Sigmoid colon (tissue), 7 donors: Measurements from ENCODE around the gene TMEM53. TPM values are rescaled to one million over a fixed set of nuclear protein-coding genes. Genes with fewer than 3 reads are reported as not detected.

Source experiments
- DNase-seq: peaks from one replicate; pipeline ENCODE4 v3.0.0-alpha.2; 2019
- H3K27ac ChIP-seq, 4 donors: fragments of 200-600 bp; sonication (generic); one replicate each; pipeline ENCODE4 v1.5.1; 2016 to 2019; ENCODE audit warnings: mild to moderate bottlenecking in 1 of 4
- H3K27me3 ChIP-seq, 3 donors: fragments of 200-600 bp; sonication (generic); one replicate each; pipeline ENCODE4 v1.5.1; 2019; ENCODE audit warnings: mild to moderate bottlenecking in 1 of 3
- H3K36me3 ChIP-seq, 4 donors: fragments of 200-600 bp; sonication (generic); one replicate each; pipeline ENCODE4 v1.5.1; 2016 to 2019
- H3K4me1 ChIP-seq, 4 donors: fragments of 200-600 bp; sonication (generic); one replicate each; pipeline ENCODE4 v1.5.1; 2017 to 2019
- H3K4me3 ChIP-seq, 4 donors: fragments of 200-600 bp; sonication (generic); one replicate each; pipeline ENCODE4 v1.5.1; 2017 to 2019; ENCODE audit warnings: mild to moderate bottlenecking in 2 of 4, moderate library complexity in 1 of 4
- H3K9me3 ChIP-seq, 4 donors: fragments of 200-600 bp in 3 of 4; sonication (generic) in 3 of 4; one replicate each; pipeline versions ENCODE4 v1.5.1 to v1.6.1; 2013 to 2019
- EP300 ChIP-seq, 4 donors: sonication (generic); formaldehyde crosslinking; IDR thresholded peaks; one replicate each; pipeline ENCODE4 v1.6.1; 2017; ENCODE audit warnings: antibody characterized with exemption in 4 of 4
- POLR2A ChIP-seq, 2 donors: fragments of 450-650 bp; IDR thresholded peaks; one replicate each; pipeline ENCODE4 v1.6.1; 2016; ENCODE audit warnings: antibody characterized with exemption in 2 of 2, mild to moderate bottlenecking in 2 of 2, moderate library complexity in 2 of 2
- POLR2AphosphoS5 ChIP-seq, 4 donors: sonication (generic); formaldehyde crosslinking; IDR thresholded peaks; one replicate each; pipeline ENCODE4 v1.6.1; 2017; ENCODE audit warnings: antibody characterized with exemption in 4 of 4
- WGBS, 2 donors: extraction: QIAGEN DNeasy Blood & Tissue Kit; methylation state at CpG; one replicate each; pipeline ENCODE4 v1.1.7; 2013; 5-methylcytosine and 5-hydroxymethylcytosine counted together
- intact Hi-C: fragments of 100-400 bp; cut with DNase I; formaldehyde crosslinking; loops from one replicate; pipeline ENCODE4 v1.15.1; 2023
- polyA plus RNA-seq, 3 donors: library from polyadenylated mRNA; stranded (reverse); fragments of 200-250 nt; gene quantifications; one replicate each; pipeline ENCODE4 v1.2.3, GENCODE V29; 2013
- total RNA-seq, 4 donors: library from RNA; depleted of rRNA; stranded (reverse); fragments of >200 nt; gene quantifications; one replicate each; pipeline ENCODE4 v1.1.0, GENCODE V29; 2016
- TF ChIP-seq, protein P1 (sequence below), 4 experiments: fragments of 450-650 bp in 3 of 4; fragments of 200-600 bp in 1 of 4; IDR thresholded peaks; one replicate each; pipeline ENCODE4 v1.5.1; 2016 to 2019; ENCODE audit warnings: antibody characterized with exemption in 4 of 4, mild to moderate bottlenecking in 3 of 4, moderate library complexity in 2 of 4
- donor health status: healthy with polysubstance abuse.
- donor health status: Bipolar disorder and iron deficiency.
- donor health status: healthy.

Gene TMEM53
- total and polyA plus RNA-seq, 7 donors, result 1.7 to 29.7 (median 5.6) TPM

DNA sequence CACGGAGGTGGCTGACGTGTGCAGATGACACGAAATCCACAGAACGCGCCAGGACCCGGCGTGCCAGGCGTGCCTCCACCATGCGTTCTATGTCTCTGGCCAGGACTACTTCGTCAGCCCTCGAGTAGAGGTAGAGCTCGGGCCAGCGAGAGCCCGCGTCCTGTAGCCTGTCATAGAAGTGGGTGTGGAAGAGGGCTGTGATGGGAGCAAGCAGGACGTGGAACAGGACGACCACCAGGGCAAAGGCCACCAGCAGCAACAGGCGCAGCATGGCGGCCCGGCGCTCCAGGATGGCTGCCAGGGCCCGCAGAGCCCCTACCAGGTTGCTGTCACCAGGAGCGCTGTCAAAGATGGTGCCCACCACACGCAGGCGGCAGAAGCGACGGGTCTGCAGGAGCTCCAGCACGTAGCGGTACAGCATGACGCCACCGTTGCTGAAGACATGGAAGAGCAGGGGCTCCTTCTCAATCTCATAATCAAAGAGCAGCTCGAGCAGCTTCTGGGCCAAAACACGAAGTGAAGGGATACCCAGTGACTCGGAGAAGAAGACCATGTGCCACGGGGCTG, 19.6 kb downstream of the TMEM53 start:
- intact Hi-C loops, result loop anchor here (10.0 kb wide), 1 partner anchor 440 kb away; the partner anchor contains the start of gene DMAP1
- no peak for DNase-seq
- TF ChIP-seq EP300 (IDR thresholded peaks at IDR 0.05) (no peak), POLR2AphosphoS5 (IDR thresholded peaks at IDR 0.05) (no peak), POLR2A (IDR thresholded peaks at IDR 0.05) (no peak)
- TF ChIP-seq, protein P1, sequence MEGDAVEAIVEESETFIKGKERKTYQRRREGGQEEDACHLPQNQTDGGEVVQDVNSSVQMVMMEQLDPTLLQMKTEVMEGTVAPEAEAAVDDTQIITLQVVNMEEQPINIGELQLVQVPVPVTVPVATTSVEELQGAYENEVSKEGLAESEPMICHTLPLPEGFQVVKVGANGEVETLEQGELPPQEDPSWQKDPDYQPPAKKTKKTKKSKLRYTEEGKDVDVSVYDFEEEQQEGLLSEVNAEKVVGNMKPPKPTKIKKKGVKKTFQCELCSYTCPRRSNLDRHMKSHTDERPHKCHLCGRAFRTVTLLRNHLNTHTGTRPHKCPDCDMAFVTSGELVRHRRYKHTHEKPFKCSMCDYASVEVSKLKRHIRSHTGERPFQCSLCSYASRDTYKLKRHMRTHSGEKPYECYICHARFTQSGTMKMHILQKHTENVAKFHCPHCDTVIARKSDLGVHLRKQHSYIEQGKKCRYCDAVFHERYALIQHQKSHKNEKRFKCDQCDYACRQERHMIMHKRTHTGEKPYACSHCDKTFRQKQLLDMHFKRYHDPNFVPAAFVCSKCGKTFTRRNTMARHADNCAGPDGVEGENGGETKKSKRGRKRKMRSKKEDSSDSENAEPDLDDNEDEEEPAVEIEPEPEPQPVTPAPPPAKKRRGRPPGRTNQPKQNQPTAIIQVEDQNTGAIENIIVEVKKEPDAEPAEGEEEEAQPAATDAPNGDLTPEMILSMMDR (IDR thresholded peaks at IDR 0.05), result no peak
- no peaks in the 10 kb centered on the region for H3K27me3 ChIP-seq
- H3K4me1 ChIP-seq, result peaks cover 0 to 14% (median 3%) of the 10 kb centered on the region in 4 donors
- no peaks in the 10 kb centered on the region for H3K9me3 ChIP-seq
- H3K4me3 ChIP-seq, result no peak overlapping the region
- H3K27ac ChIP-seq, result no peak overlapping the region
- WGBS, 2 donors, result 95% methylated on average over 35 of the region's 35 CpGs
- H3K36me3 ChIP-seq, result peaks cover 17 to 30% (median 22%) of the 10 kb centered on the region in 4 donors

DNA sequence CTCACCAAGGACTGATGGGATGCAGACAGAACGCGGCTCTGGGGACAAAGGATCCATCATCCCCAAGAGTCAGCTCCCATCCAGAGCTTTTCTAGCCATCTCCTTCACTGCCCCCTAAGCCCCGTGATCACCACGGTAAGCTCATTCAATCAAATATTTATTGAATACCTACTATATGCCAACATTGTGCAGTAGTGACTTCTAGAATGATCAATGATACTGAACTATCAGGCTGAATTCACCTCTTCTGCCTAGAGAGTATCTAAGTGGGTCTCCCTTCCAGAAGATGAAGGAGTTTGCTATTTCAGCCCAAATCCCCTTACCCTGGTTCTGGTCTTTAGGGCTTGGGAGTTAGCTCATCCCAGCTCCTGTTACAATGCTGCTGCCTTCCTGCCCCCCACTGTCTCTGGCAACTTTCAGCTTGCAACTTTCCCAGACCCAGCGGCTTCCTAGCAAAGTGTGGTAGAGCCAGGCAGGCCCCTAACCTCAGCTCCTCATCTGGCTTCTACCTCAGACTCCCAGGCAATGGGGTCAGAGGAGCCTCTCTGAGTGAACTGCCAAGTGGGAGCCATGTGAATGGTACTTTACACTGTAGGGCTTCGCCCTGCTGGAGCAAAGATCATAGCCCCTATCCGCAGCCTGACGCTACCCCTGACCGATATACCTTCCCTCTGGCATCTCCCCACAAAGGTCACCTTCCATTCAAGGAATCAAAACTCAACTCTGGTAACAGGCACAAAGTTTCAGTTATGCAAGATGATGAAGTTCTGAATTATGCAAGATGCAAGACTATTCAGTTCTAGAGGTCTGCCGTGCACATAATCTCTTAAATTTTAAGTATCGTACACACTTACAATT, 20.9 kb downstream of the TMEM53 start:
- no peak for DNase-seq
- Histone ChIP-seq H3K4me3 (no peak overlapping the region), H3K36me3 (peaks cover 19 to 42% (median 31%) of the 10 kb centered on the region in 4 donors), H3K27ac (no peak overlapping the region), H3K4me1 (peaks cover 0 to 14% (median 4%) of the 10 kb centered on the region in 4 donors), H3K27me3 (no peaks in the 10 kb centered on the region), H3K9me3 (no peaks in the 10 kb centered on the region)
- intact Hi-C loops, result loop anchor here (1.0 to 10.0 kb wide), 2 partner anchors 44 to 439 kb away; partner anchors contain the start of gene DMAP1
- WGBS, 2 donors, result 68 to 73% methylated on average over 11 of the region's 11 CpGs
- TF ChIP-seq POLR2AphosphoS5 (IDR thresholded peaks at IDR 0.05) (no peak), EP300 (IDR thresholded peaks at IDR 0.05) (no peak), POLR2A (IDR thresholded peaks at IDR 0.05) (no peak)
- TF ChIP-seq, protein P1 (IDR thresholded peaks at IDR 0.05), result no peak

DNA sequence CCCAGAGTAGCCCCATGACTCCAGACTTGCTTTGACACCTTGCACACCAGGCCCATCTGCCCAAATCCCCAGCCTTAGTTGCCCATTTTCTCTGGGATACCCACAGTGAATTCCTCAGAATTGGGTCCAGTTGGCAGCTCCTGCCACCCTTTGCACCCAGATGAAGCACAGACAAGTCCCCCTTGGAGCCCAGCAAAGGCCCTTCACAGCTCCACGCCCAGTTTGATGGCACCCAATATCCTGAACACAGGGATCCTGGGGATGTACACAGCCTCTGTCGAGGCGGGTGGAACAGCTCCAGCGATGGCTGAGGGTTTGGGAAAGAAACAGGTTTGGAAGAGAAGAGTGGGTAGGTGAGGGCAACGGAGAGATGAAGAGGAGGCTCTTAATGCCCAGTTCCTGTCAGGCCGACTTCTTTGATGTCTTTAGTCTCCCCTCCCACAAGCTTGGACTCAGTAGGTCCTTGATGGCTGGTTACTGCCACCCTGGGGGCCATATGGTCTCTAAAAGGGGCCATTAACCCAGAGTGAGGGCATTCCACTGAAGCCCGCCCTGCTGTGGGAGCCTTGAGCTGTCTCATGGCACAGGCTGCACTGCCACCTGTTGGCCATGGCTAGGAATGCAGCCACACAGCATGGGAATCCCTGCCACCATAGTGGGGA, 21.7 kb downstream of the TMEM53 start:
- WGBS, 2 donors, result 43 to 55% methylated on average over 7 of the region's 7 CpGs
- H3K9me3 ChIP-seq, result no peaks in the 10 kb centered on the region
- DNase-seq, result peak; percentile 87
- H3K36me3 ChIP-seq, result peaks cover 19 to 50% (median 32%) of the 10 kb centered on the region in 4 donors
- peak overlapping the region in 3 of 4 donors; percentile 18 to 34 (median 33) for H3K27ac ChIP-seq
- TF ChIP-seq EP300 (IDR thresholded peaks at IDR 0.05) (no peak), POLR2AphosphoS5 (IDR thresholded peaks at IDR 0.05) (no peak)
- TF ChIP-seq, protein P1 (IDR thresholded peaks at IDR 0.05), result peak; percentile 92 to 98 (median 92)
- H3K4me3 ChIP-seq, result no peak overlapping the region
- H3K27me3 ChIP-seq, result no peaks in the 10 kb centered on the region
- intact Hi-C loops, result loop anchor here (1.0 to 10.0 kb wide), 2 partner anchors 43 to 438 kb away; partner anchors contain the start of gene DMAP1
- H3K4me1 ChIP-seq, result peaks cover 0 to 16% (median 4%) of the 10 kb centered on the region in 4 donors

DNA sequence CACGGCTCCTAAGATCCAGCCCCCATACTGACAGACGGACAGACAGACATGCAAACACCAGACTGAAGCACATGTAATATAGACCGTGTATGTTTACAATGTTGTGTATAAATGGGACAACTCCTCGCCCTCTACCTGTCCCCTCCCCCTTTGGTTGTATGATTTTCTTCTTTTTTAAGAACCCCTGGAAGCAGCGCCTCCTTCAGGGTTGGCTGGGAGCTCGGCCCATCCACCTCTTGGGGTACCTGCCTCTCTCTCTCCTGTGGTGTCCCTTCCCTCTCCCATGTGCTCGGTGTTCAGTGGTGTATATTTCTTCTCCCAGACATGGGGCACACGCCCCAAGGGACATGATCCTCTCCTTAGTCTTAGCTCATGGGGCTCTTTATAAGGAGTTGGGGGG, 23.2 kb downstream of the TMEM53 start:
- Histone ChIP-seq H3K27me3 (no peaks in the 10 kb centered on the region), H3K4me3 (no peak overlapping the region), H3K4me1 (peaks cover 0 to 29% (median 12%) of the 10 kb centered on the region in 4 donors), H3K27ac (peak overlapping the region in 3 of 4 donors; percentile 49 to 61 (median 52)), H3K36me3 (peaks cover 19 to 55% (median 32%) of the 10 kb centered on the region in 4 donors), H3K9me3 (no peaks in the 10 kb centered on the region)
- 82 to 85% methylated on average over 8 of the region's 8 CpGs for WGBS, 2 donors
- intact Hi-C loops, result loop anchor here (10.0 kb wide), 1 partner anchor 436 kb away; the partner anchor contains the start of gene DMAP1
- TF ChIP-seq, protein P1 (IDR thresholded peaks at IDR 0.05), result no peak
- no peak for TF ChIP-seq POLR2A (IDR thresholded peaks at IDR 0.05)
- TF ChIP-seq EP300 (IDR thresholded peaks at IDR 0.05), result no peak
- TF ChIP-seq POLR2AphosphoS5 (IDR thresholded peaks at IDR 0.05), result no peak
- no peak for DNase-seq
